Left lung (tissue), 10 donors: ENCODE measurements around the gene CFAP299. TPM values are rescaled to one million over a fixed set of nuclear protein-coding genes. Genes with fewer than 3 reads are reported as not detected.

Source experiments
- ATAC-seq: fragments of 200-7000 bp; cut with Tn5 transposase; one replicate; pipeline ENCODE4 v1.9.1; 2020; ENCODE audit warnings: moderate library complexity
- DNase-seq, 4 donors: peaks; one replicate each; pipeline ENCODE4 v3.0.0-alpha.2; 2013 to 2020
- H3K27ac ChIP-seq, 2 donors: fragments of 200-600 bp; sonication (generic) in 1 of 2; one replicate each; pipeline versions ENCODE4 v1.5.0 to v1.8.0; 2020 to 2021
- H3K27me3 ChIP-seq, 2 donors: fragments of 200-600 bp; sonication (generic) in 1 of 2; one replicate each; pipeline versions ENCODE4 v1.5.0 to v1.8.0; 2020 to 2021
- H3K36me3 ChIP-seq, 2 donors: fragments of 200-600 bp; sonication (generic) in 1 of 2; one replicate each; pipeline versions ENCODE4 v1.5.0 to v1.8.0; 2020 to 2021
- H3K4me1 ChIP-seq, 2 donors: fragments of 200-600 bp; one replicate each; pipeline ENCODE4 v1.8.0; 2021
- H3K4me3 ChIP-seq, 2 donors: fragments of 200-600 bp; sonication (generic) in 1 of 2; one replicate each; pipeline versions ENCODE4 v1.5.0 to v1.8.0; 2020 to 2021; ENCODE audit warnings: mild to moderate bottlenecking in 1 of 2
- H3K9me3 ChIP-seq, 2 donors: fragments of 200-600 bp; sonication (generic) in 1 of 2; one replicate each; pipeline versions ENCODE4 v1.5.0 to v1.8.0; 2020 to 2021
- intact Hi-C, 2 donors: fragments of 100-400 bp; cut with DNase I; formaldehyde crosslinking; loops; one replicate each; pipeline versions ENCODE4 v1.11.2 to v1.14.2; 2022
- polyA plus RNA-seq, 6 donors: library from polyadenylated mRNA; unstranded; fragments of 120-200 nt; gene quantifications; one replicate each; pipeline ENCODE4 v1.2.1, GENCODE V29; 2013; ENCODE audit not compliant: insufficient read length in 6 of 6
- total RNA-seq, 2 donors: library from RNA; stranded (reverse); fragmentation: NEBNext Ultra II Directional; extraction: Animal tissue kit (Norgen Biotek cat#: 25700); gene quantifications; one replicate each; pipeline ENCODE4 v1.2.1, GENCODE V29; 2021
- TF ChIP-seq, protein P1 (sequence below), 2 donors: fragments of 200-600 bp; sonication (generic) in 1 of 2; IDR thresholded peaks; one replicate each; pipeline versions ENCODE4 v1.5.0 to v1.8.0; 2021; ENCODE audit warnings: antibody characterized with exemption in 2 of 2
- donor health status: DM: no; HTN: yes; CAD: no.
- donor health status: DM: no; HTN: no; CAD: no.

CFAP299 gene
- total and polyA plus RNA-seq, 8 donors: 1.2 to 2.3 (median 1.6) TPM; not detected in 1

DNA sequence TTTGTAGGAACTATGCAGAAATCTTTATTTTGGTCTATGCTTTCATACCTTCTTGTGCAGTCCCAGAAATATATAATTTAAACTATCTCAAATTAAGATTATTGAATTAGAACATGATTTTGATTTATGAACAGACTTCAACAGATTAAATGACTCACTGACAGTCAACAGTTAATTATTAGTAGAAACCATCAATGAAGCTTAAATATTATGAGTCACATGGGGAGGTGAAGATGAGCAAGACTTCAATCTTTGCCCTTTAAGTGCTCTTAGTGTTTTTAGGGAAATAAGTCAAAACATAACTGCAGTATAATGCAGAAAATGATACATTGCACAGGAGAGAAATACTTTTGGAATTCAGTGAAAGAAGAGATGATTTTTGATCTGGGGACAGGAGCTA, 613.5 kb downstream of the CFAP299 start:
- H3K4me3 ChIP-seq: no peak overlapping the region
- intact Hi-C loops: no loop called here
- TF ChIP-seq, protein P1, sequence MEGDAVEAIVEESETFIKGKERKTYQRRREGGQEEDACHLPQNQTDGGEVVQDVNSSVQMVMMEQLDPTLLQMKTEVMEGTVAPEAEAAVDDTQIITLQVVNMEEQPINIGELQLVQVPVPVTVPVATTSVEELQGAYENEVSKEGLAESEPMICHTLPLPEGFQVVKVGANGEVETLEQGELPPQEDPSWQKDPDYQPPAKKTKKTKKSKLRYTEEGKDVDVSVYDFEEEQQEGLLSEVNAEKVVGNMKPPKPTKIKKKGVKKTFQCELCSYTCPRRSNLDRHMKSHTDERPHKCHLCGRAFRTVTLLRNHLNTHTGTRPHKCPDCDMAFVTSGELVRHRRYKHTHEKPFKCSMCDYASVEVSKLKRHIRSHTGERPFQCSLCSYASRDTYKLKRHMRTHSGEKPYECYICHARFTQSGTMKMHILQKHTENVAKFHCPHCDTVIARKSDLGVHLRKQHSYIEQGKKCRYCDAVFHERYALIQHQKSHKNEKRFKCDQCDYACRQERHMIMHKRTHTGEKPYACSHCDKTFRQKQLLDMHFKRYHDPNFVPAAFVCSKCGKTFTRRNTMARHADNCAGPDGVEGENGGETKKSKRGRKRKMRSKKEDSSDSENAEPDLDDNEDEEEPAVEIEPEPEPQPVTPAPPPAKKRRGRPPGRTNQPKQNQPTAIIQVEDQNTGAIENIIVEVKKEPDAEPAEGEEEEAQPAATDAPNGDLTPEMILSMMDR (IDR thresholded peaks at IDR 0.05): no peak
- H3K27ac ChIP-seq: no peak overlapping the region
- H3K9me3 ChIP-seq: no peaks in the 10 kb centered on the region
- no peaks in the 10 kb centered on the region for H3K27me3 ChIP-seq
- ATAC-seq (no peak), DNase-seq (no peak)
- H3K4me1 ChIP-seq: no peaks in the 10 kb centered on the region
- H3K36me3 ChIP-seq: no peaks in the 10 kb centered on the region

GRCh38 chr4:80956421-80956820, 620.9 kb downstream of the CFAP299 start:
- ATAC-seq: no peak
- H3K4me1 ChIP-seq: no peaks in the 10 kb centered on the region
- H3K27ac ChIP-seq: no peak overlapping the region
- no peaks in the 10 kb centered on the region for H3K9me3 ChIP-seq
- no peaks in the 10 kb centered on the region for H3K36me3 ChIP-seq
- no peak overlapping the region for H3K4me3 ChIP-seq
- TF ChIP-seq, protein P1 (IDR thresholded peaks at IDR 0.05): no peak
- intact Hi-C loops: no loop called here
- DNase-seq: no peak
- H3K27me3 ChIP-seq: no peaks in the 10 kb centered on the region

DNA sequence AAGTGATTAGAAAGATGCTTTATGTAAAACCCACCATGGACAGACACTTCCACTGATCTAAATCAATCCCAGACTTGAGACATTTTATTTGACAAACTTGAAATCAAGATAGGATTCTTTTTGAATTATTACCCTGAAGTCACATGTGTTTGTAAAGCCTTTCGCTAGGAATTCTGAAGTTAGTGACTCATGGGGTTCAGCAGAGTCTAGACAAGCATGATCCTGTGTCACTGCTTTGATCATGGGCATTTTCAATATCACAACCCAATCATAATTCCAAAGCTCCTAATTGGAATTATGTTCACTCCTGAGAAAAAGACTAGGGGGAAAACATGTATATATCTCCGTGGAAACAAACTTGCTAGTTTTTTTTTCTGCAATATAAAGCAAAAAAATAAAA, 627.5 kb downstream of the CFAP299 start:
- Histone ChIP-seq H3K27ac (no peak overlapping the region), H3K4me3 (no peak overlapping the region), H3K9me3 (no peaks in the 10 kb centered on the region), H3K36me3 (no peaks in the 10 kb centered on the region), H3K27me3 (no peaks in the 10 kb centered on the region), H3K4me1 (no peaks in the 10 kb centered on the region)
- TF ChIP-seq, protein P1 (IDR thresholded peaks at IDR 0.05): no peak
- DNase-seq (no peak), ATAC-seq (no peak)
- intact Hi-C loops: no loop called here

DNA sequence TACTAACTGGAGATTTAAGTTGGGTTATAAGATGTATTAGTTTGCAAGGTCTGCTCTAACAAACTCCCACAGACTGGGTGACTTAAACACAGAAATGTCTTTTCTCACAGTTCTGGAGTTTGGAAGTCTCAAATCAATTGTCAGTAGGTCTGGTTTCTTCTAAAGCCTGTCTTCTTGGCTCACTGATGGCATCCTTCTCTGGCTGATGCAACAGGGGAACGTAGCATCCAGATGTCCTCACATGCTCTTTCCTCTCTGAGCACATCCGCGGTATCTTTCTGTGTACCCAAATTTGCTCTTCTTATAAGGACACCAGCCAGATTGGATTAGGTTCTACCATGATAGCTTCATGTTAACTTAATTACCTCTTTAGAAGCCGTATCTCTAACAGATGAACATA, 631.8 kb downstream of the CFAP299 start:
- no peak overlapping the region for H3K4me3 ChIP-seq
- intact Hi-C loops: no loop called here
- TF ChIP-seq, protein P1 (IDR thresholded peaks at IDR 0.05): no peak
- no peak for DNase-seq
- H3K4me1 ChIP-seq: no peaks in the 10 kb centered on the region
- H3K9me3 ChIP-seq: no peaks in the 10 kb centered on the region
- no peaks in the 10 kb centered on the region for H3K27me3 ChIP-seq
- no peak overlapping the region for H3K27ac ChIP-seq
- ATAC-seq: no peak
- H3K36me3 ChIP-seq: no peaks in the 10 kb centered on the region

- ATAC-seq: no peak
- TF ChIP-seq, protein P1 (IDR thresholded peaks at IDR 0.05): no peak
Measured at GRCh38 chr4:80980239-80980638, 644.7 kb downstream of the CFAP299 start.

More at GRCh38 chr4:80980239-80980638, 644.7 kb downstream of the CFAP299 start:
- Histone ChIP-seq H3K27ac (no peak overlapping the region), H3K36me3 (no peaks in the 10 kb centered on the region), H3K4me3 (no peak overlapping the region), H3K9me3 (no peaks in the 10 kb centered on the region), H3K4me1 (no peaks in the 10 kb centered on the region), H3K27me3 (no peaks in the 10 kb centered on the region)
- intact Hi-C loops: no loop called here
- DNase-seq: no peak
